ENCODE measurements around the gene HEPACAM.
A peak's percentile ranks its signal among the peaks of the same experiment; 100 is the strongest.

HEPACAM gene

DNA sequence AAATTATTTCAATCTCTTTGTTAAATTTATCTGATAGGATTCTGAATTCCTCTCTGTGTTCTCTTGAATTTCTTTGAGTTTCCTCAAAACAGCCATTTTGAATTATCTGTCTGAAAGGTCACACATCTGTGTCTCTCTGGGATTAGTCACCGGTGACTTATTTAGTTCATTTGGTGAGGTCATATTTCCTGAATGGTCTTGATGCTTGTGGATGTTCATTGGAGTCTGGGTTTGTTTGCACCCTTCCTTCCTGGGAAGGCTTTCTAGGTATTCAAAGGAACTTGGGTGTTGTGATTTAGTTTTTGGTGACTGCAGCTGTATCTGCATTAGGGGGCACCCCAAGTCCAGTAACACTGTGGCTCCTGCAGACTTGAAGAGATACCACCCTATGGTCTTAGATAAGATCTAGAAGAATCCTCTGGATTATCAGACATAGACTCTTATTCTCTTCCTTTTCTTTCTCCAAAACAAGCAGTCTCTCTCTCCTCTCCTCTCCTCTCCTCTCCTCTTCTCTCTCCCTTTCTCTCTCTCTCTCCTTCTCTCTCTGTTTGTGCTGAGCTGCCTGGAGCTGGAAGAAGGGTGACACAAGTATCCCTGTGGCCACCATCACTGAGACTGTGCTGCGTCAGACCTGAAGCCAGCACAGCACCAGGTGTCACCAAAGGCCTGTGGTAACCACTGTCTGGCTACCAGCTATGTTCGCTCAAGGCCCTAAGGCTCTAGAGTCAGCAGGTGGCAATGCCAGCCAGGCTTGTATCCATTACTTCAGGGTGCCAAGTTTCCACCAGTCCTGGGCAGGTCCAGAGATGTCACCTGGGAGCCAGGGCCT, 20.1 kb downstream of the HEPACAM start:
- H3K4me3 ChIP-seq (ENCODE audit: low read depth, low read length) = no peak overlapping the region
- no peak for DNase-seq (ENCODE audit: low read depth)

DNA sequence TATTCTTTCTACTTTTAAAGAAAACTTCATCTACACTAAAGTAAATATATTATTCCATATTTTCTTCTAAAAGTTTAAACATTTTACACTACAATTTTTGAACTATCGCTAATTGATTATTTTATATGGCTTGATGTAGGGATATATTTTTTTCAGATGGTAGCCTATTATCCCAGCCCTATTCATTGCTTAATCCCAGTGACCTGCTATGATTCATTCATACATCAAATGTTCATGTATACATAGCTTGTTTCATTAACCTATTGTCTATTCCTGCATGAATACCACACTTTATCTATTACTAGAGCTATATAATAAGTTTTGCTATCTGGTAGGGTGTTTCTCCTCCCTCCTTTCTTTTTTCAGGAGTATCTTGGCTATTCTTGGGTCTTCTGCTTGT, 33.2 kb downstream of the HEPACAM start:
- no peak overlapping the region for H3K4me3 ChIP-seq (ENCODE audit: low read depth, low read length)
- DNase-seq (ENCODE audit: low read depth) = no peak

DNA sequence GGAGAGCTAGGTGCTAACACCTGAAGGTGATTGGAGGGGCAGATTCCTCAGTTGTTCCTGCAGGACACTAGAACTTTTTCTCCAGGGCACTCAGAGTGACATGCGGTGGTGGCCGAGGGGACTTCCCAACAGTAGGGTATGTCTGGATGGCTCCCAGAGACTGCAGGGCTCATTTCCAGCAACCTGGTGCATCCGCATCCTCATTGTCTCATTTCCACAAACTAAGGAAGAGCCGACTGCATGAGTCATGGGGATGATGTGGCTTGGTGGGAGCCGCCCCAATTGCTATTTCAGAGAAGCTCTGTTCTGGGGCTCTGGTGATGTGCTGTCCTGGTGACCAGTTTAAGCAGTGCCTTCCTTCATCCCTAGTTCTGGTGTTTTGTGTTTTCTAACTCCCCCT, 35.4 kb downstream of the HEPACAM start:
- peak; percentile 68 for DNase-seq (ENCODE audit: low read depth)
- H3K4me3 ChIP-seq (ENCODE audit: low read depth, low read length) = no peak overlapping the region

DNA sequence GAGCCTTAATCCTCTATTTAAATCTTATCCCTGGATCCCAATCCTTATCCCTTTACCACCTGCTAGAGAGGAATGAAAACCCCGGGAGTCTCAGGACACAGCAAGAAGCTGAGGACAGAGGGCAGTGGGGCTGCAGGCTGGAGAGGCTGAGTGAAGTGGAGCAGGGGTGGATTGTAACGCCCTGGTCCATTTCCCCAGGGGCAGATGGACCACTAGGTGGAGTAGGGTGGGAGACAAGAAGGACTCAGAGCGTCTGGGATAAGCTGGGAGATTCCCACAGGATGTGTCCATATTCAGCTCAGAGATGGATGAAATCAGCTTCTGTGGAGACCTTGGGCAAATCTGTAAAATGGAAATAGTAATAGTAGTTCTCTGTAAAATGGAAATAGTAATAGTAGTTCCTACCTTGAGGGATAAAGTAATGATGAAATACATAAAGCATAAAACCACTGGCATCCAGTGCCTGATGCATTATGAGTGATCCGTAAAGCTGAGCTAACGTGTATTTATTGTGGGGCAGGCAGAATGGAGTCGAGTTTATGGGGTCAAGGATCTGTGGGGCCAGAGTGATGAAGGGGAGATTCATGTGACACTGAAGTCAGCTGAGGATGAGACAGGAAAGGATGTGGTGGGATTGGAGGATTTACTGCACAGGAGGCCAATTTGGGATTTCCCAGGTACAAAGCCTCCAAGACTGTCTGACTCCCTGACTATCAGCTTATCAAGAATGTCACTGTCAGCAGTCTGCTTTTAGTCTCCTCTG, 36.3 kb downstream of the HEPACAM start:
- no peak for DNase-seq (ENCODE audit: low read depth)
- no peak overlapping the region for H3K4me3 ChIP-seq (ENCODE audit: low read depth, low read length)

DNA sequence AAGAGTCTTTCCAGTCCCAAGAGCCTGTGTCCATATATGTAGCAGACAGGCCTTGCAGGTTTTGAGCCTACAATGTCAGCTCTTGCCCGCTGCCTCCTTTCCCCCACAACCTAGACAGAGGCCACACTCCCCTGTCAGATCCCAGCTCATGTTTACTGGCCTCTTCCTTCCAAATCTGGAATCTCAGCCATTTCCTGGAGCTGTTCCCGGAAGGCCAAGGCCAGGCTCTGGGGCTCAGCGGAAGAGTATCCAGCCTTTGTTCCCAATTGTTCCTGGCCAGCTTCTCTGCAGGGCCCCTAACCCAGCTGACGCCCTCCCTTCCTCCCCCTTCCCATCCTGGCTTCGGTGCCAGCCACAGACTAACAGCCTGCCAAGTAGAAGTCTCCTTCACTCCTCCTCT, 37.1 kb downstream of the HEPACAM start:
- peak; percentile 44 for DNase-seq (ENCODE audit: low read depth)
- H3K4me3 ChIP-seq (ENCODE audit: low read depth, low read length) = no peak overlapping the region

DNA sequence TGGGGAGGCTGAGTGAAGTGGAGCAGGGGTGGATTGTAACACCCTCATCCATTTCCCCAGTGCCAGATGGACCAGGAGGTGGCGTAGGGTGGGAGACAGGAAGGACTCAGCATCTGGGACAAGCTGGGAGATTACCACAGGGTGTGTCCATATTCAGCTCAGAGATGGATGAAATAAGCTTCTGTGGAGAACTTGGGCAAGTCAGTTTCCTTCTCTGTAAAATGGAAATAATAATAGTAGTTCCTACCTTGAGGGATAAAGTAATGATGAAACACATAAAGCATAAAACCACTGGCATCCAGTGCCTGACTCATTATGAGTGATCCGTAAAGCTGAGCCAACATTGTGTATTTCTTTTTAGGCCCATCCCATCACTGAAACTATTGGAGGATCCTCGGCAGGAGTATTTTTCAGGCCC, 37.6 kb downstream of the HEPACAM start:
- no peak overlapping the region for H3K4me3 ChIP-seq (ENCODE audit: low read depth, low read length)
- peak; percentile 75 for DNase-seq (ENCODE audit: low read depth)

DNA sequence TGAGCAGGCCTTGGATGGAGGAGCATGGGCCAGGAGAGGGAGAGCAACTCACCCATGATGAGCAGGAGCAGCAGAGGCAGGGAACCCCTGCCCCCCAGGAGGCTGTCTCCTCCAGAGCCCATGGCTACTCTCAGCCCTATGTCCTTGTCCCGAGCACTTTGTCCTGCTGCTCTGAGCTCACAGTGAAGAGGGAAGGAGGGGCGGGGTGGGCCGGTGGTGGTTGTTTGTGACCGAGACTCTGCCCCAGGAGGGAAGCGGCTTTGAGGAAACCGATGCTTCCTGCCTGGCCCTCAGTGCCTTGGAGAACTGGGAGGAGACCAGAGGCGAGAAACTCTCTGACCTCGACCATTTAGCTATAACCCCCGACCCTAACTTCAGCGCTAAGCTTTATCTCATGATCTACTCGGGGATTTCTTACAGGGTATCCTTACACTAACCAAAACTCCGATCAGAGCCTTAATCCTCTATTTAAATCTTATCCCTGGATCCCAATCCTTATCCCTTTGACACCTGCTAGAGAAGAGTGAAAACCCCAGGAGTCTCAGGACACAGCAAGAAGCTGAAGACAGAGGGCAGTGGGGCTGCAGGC, 38.1 kb downstream of the HEPACAM start, which contains the start of gene ROBO4:
TSS of gene ROBO4 (minus strand) at position 192 of the 589 bp plus-strand sequence. CDS start at position 122, 70 bp downstream.
- H3K4me3 ChIP-seq (ENCODE audit: low read depth, low read length) = no peak within 1 kb of the TSS
- DNase-seq (ENCODE audit: low read depth) = no peak

DNA sequence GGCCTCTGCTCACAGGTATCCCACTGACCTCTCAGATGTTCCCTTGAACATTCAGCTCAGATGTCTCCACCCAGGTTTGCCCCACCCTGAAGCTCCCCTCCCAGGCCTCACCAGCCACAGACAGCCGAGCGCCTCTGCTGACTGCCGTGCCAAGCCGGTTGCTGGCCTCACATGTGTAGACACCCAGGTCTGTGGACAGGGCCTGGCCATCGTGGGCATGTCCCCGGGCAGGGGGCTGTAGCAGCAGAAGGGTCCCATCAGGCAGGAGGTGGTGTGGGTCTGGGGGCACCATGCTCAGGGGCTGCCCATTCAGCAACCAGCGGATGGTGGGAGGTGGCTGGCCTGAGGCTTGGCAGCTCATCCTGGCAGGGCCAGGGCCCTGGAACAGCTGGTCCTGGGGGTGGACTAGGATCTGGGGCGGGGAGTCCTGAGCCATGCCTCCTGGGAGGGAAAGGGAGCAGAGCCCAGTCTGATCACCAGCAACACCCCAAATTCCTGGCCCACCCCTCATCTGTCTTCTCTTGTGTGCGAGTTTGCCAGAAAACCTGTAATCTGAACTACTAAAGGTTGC, 38.9 kb downstream of the HEPACAM start:
- no peak overlapping the region for H3K4me3 ChIP-seq (ENCODE audit: low read depth, low read length)
- DNase-seq (ENCODE audit: low read depth) = no peak

DNA sequence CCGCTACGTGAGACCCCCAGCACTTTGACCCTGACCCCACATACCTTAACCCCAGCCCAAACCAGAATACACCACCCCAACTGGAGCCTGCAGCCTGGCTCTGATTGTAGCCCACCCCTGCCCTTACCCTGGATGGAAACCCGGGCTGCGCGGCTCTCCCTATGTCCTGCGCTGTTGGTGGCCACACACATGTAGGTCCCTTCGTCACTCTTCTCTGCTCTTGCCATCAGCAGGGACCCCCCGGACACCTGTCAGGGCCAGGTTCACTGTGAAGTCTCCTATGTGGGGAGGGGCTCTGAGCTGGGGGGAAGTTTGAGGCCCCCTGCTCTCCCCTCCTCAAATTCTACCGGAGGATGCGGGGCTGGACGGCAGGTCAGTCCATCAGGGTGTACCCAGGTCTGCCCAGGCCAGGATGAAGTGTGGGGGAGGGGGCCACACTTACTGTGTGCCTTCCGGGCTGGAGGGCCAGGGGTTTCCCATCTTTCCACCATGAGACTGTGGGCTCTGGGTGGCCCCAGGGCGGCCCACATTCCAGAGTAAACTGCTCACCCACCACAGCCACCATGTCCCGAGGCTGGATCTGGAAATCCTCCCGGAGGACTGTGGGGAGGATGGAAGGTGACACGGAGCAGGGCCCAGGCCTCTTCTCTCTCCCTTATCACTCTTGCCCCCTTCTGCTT, 39.6 kb downstream of the HEPACAM start:
- H3K4me3 ChIP-seq (ENCODE audit: low read depth, low read length) = no peak overlapping the region
- DNase-seq (ENCODE audit: low read depth) = no peak

DNA sequence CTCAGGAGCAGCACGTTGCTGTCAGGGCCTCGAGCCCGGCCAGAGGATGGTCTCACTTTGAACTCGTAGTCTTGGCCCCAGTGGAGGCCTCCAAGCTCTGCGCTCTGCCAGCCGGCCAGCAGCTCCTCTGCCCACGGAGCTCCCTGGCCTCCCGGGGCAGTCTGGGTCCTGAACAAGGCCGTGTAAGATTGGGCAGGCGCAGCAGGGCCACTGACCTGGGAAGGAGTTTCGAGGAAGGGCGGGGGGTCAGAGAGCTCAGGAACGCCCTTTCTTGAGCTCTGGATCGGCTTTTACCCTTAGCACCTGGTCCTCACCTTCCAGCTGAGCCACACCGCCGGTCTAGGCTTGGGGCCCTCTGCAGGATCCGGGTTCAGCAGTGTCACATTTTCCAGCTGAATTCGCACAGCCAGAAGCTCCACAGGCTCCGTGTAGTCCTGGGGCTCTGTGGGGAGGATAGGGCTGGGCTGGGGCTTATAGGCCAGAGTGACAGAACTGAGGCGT, 40.3 kb downstream of the HEPACAM start:
- no peak overlapping the region for H3K4me3 ChIP-seq (ENCODE audit: low read depth, low read length)
- DNase-seq (ENCODE audit: low read depth) = no peak

DNA sequence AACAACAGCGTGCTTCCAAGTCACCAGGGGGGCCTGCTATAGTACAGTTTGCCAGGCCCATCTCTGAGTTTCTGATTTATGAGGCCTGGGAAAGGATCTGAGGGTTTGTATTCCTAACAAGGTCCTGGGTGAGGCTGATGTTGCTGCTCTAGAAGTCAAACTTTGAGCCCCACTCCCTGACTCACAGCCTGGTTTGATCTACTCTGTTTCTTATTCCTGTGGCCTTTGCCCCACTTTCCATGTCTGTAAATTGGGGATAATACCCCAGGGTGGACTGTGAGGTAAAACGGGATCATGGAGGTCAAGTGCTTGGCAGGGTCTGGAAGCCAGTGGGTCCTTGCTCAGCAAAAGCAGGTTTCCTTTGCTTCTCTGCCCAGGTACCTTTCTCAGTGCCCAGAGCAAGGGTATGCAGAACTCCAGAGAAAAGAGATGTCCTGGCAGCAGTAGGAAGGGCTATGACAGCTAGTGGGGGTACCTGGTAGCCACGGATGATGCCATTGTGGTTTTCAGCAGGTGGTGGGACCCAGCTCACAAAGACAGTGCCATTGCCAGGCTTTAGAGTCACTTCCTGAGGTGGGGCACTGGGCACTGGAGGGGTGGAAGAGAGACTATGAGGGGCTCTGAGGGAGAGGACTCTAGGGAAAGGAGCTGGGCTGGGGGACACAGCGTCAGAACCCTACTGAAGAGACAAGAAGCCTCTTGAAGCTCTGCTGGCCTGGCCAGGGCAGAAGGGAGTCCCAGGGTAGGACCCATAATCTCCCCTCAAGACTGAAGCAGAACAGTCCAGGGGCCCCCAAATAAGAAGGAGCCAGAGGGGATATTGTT, 41.0 kb downstream of the HEPACAM start:
- DNase-seq (ENCODE audit: low read depth) = no peak
- no peak overlapping the region for H3K4me3 ChIP-seq (ENCODE audit: low read depth, low read length)

DNA sequence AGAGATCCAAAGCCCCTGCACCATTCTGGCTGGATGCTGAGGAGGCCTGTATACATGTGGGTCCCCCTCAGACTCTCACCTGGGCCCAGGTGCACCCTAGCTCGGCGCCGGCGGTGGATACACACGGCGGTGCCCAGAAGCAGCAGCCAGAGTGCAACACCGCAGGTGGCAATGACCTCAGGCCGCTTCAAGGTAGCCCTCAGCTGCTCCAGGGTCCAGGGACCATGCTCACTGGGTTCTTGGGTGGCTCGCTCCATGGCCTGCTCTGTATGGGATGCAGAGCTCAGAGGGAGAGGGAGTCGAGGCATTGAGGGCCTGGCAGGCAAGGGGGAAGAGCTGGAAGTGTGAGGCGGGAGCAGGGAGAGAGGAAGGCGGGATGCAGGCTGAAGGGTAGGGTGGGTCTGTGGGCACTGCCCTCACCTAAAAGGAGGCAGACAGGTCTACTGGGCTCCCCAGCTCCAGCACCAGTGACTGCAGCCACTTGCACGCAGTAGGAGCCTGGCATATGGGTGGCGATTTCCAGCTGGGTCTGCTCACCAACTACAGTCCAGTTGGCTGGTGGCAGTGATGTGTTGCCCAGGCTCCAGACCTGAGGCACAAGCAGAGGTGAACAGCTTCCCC, 42.0 kb downstream of the HEPACAM start:
- no peak for DNase-seq (ENCODE audit: low read depth)
- H3K4me3 ChIP-seq (ENCODE audit: low read depth, low read length) = no peak overlapping the region

DNA sequence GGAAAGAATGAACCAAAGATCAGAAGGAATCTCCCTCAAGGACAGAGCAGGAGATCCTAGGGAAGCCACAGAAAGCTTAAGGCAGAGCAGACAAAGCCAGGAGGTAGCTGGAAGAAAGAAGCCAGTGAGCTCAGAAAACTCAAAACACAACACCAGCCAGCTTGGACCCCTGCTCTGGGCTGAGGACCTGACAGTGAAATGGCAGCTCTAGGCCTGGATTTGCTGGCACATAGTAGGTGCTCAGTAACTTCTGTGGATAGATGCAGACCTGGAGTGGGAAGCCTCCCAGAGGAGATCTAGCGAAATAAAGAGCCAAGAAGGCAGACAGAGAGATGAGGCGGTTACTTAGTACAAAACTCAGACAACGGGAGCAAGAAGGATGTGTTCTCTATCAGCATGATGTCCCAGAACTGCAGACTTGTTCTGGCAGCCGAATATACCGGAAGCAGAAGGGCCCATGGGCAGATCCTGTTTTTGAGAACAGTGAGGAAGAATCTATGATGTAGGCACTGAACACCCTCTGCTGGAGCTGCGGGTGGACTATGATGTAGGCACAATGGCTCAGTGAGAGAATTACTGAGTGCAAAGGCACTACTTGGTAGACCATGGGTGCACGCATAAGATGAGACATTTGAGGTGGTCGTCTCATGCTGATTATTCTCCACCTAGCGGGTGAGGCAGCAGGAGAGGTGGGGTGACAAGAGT, 42.9 kb downstream of the HEPACAM start:
- no peak for DNase-seq (ENCODE audit: low read depth)
- H3K4me3 ChIP-seq (ENCODE audit: low read depth, low read length) = no peak overlapping the region

DNA sequence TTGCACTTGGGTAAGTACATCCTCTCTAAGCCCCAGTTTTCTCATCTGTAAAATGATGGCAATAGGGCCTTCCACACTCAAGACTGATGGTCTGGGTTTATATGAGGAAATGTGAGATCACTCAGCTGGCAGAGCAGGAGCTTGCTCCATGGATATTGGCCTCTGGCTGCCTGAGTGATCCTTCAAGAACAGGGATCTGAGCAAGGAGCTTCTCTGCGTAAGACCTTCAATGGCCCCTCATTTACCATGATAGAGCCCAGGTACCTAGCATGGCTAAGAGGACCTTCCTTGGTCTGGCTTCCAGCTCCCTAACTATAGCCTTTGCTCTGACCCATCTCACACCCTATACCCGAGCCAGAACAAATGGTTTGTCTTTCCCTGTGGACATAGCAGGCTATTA, 43.7 kb downstream of the HEPACAM start:
- no peak for DNase-seq (ENCODE audit: low read depth)
- H3K4me3 ChIP-seq (ENCODE audit: low read depth, low read length) = no peak overlapping the region

DNA sequence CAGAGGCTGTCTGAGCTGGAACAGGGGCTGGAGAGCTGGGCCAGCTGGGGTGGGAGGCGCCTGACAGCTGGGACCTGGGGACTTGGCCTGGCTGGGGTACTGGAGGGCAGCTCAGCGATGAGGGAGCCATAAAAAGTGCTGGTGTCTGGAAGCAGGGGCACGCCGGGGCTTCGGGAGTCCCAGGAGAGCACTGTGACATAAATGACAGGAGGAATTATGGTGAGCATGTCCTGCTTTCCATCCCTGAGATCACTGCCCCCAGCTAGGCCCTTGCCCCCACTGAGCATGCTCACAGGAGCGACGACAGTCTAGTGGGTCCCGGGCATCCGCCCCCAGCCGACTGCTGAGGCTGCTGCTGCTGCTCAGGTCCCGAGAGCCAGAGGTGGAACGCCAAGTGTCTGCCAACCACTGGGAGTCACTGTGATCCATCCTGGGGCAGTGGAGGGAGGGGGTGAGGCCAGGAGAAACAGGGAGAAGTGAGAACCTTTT, 44.4 kb downstream of the HEPACAM start:
- DNase-seq (ENCODE audit: low read depth) = no peak
- H3K4me3 ChIP-seq (ENCODE audit: low read depth, low read length) = no peak overlapping the region

DNA sequence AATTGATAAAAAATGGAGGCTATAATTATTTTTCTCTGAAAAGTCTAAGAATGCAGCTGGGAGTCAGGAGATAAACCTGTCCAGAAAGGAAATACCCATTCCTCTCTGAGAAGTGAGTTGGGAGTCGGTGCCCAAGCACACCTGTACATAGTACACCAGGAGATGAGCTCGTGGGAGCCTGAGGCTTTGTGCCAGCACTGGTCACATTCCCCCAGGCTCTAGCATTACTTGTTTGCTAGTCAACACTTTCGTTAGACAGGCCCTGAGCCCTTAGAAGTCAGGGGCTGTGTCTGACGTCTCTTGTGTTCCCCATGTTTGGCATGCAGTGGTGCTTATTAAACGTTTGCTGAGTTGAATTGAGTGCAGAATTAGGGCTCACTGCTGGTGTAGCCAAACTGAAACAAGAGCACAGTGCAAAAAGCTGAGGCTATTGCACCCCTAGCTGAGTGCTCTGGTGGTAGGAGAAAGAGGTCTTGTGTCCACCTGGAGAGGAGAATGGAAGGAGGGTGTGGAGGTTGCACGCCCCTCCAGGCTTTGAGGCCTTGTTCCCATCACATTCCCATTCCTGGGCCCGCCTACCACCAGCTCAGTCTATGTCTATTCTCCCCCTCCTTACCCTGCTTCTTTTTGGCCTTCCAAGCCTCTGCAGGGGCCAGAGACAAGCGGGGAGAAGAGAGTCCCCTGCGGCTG, 45.0 kb downstream of the HEPACAM start:
- H3K4me3 ChIP-seq (ENCODE audit: low read depth, low read length) = no peak overlapping the region
- DNase-seq (ENCODE audit: low read depth) = no peak

DNA sequence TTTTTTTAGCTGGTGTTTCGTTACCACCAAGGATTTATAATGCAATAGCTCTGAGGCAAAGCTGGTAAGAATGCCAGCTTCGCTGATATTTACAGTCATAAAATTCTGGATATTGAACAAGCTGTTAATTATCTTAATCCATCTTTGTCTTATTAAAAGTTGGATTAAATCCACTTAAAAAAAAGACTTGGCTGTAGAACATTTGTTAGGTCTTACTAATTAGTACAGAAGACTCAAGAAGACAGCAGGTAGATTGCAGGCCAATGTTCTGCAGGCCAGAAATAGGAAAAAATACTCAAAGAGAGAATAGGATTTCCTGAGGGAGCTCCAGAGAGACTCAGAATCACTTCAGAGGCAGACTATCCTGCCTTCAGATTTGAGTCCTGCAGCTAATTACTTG, 45.7 kb downstream of the HEPACAM start:
- no peak overlapping the region for H3K4me3 ChIP-seq (ENCODE audit: low read depth, low read length)
- no peak for DNase-seq (ENCODE audit: low read depth)
